ENCODE measurements around the gene MANBA.

MANBA gene

GRCh38 chr4:102663073-102663472 is 97.7 kb downstream of the MANBA start:
- DNase-seq (ENCODE audit: low read depth) = peak; percentile 67
- H3K4me3 ChIP-seq (replicated peaks; ENCODE audit: low read depth, low read length) = no peak overlapping the region
- TF ChIP-seq, protein P1, sequence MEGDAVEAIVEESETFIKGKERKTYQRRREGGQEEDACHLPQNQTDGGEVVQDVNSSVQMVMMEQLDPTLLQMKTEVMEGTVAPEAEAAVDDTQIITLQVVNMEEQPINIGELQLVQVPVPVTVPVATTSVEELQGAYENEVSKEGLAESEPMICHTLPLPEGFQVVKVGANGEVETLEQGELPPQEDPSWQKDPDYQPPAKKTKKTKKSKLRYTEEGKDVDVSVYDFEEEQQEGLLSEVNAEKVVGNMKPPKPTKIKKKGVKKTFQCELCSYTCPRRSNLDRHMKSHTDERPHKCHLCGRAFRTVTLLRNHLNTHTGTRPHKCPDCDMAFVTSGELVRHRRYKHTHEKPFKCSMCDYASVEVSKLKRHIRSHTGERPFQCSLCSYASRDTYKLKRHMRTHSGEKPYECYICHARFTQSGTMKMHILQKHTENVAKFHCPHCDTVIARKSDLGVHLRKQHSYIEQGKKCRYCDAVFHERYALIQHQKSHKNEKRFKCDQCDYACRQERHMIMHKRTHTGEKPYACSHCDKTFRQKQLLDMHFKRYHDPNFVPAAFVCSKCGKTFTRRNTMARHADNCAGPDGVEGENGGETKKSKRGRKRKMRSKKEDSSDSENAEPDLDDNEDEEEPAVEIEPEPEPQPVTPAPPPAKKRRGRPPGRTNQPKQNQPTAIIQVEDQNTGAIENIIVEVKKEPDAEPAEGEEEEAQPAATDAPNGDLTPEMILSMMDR (IDR thresholded peaks at IDR 0.05; ENCODE audit: low read length, missing control alignments) = no peak

- DNase-seq (ENCODE audit: low read depth) = no peak
- TF ChIP-seq, protein P1 (IDR thresholded peaks at IDR 0.05; ENCODE audit: low read length, missing control alignments) = no peak
- H3K4me3 ChIP-seq (replicated peaks; ENCODE audit: low read depth, low read length) = no peak overlapping the region
Measured at GRCh38 chr4:102657206-102657605, 103.6 kb downstream of the MANBA start.

- TF ChIP-seq, protein P1 (IDR thresholded peaks at IDR 0.05; ENCODE audit: low read length, missing control alignments) = no peak
- H3K4me3 ChIP-seq (replicated peaks; ENCODE audit: low read depth, low read length) = no peak overlapping the region
- DNase-seq (ENCODE audit: low read depth) = no peak
Measured at GRCh38 chr4:102647117-102647516, 113.7 kb downstream of the MANBA start.

GRCh38 chr4:102642631-102643298 is 118.0 kb downstream of the MANBA start:
- TF ChIP-seq, protein P1 (IDR thresholded peaks at IDR 0.05; ENCODE audit: low read length, missing control alignments) = no peak
- no peak overlapping the region for H3K4me3 ChIP-seq (replicated peaks; ENCODE audit: low read depth, low read length)
- DNase-seq (ENCODE audit: low read depth) = peak; percentile 72

DNA sequence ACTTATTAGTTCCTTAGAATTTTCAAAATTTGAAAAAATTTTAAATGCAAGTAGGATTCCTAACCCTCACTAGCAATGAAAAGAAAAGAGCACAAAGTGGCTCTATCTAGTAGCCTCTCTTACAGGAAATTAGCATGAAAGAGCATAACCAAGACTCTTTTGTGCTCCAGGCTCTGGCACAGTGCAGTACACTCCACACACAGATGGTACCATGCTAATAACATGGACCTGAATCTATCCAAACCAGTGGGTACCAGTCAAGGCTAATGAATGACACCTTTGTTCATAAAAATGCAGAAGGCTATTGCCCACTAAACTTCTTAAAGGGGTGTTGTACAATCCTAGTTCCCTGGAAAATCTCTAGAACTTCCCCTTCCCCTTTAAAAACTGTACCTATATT is 119.0 kb downstream of the MANBA start:
- no peak overlapping the region for H3K4me3 ChIP-seq (replicated peaks; ENCODE audit: low read depth, low read length)
- TF ChIP-seq, protein P1 (IDR thresholded peaks at IDR 0.05; ENCODE audit: low read length, missing control alignments) = no peak
- DNase-seq (ENCODE audit: low read depth) = no peak

GRCh38 chr4:102640669-102641068 is 120.1 kb downstream of the MANBA start:
- no peak overlapping the region for H3K4me3 ChIP-seq (replicated peaks; ENCODE audit: low read depth, low read length)
- TF ChIP-seq, protein P1 (IDR thresholded peaks at IDR 0.05; ENCODE audit: low read length, missing control alignments) = no peak
- peak; percentile 55 for DNase-seq (ENCODE audit: low read depth)

DNA sequence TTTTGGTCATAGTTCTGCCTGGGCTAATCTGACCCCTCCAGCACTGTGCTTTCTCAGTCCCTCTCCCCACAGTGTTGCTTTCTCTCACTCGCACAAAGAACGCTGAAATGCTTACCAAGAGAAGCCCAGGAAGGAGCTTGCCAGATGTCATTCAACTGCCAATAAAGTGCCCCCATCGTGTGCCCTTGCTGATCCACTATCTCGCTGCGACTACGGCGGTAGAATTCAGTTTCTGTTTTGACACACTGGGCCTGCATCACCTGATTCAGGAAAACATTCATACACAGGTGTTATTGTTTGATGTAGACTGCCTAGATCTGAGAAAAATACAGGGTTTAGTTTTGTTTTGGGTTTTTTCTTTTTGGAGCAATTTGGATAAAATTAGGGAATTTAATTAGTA is 121.2 kb downstream of the MANBA start:
- no peak overlapping the region for H3K4me3 ChIP-seq (replicated peaks; ENCODE audit: low read depth, low read length)
- no peak for DNase-seq (ENCODE audit: low read depth)
- TF ChIP-seq, protein P1 (IDR thresholded peaks at IDR 0.05; ENCODE audit: low read length, missing control alignments) = no peak
